ENCODE measurements around the gene GUCA1C.

The GUCA1C gene

GRCh38 chr3:108947855-108948254 is 5.8 kb downstream of the GUCA1C start:
- Histone ChIP-seq H3K4me1 (no peaks in the 10 kb centered on the region), H3K4me3 (ENCODE audit: low read depth, low read length) (no peak overlapping the region), H3K36me3 (no peaks in the 10 kb centered on the region), H3K27me3 (peaks cover 18% of the 10 kb centered on the region), H3K9me3 (no peaks in the 10 kb centered on the region)
- TF ChIP-seq CTCF (IDR thresholded peaks at IDR 0.05; ENCODE audit: low read depth, low read length): no peak
- DNase-seq: no peak

- Histone ChIP-seq H3K27me3 (peaks cover 16% of the 10 kb centered on the region), H3K9me3 (no peaks in the 10 kb centered on the region), H3K4me1 (no peaks in the 10 kb centered on the region), H3K4me3 (ENCODE audit: low read depth, low read length) (no peak overlapping the region), H3K36me3 (no peaks in the 10 kb centered on the region)
- no peak for DNase-seq
- TF ChIP-seq CTCF (IDR thresholded peaks at IDR 0.05; ENCODE audit: low read depth, low read length): no peak
Measured at GRCh38 chr3:108946292-108947285, 7.1 kb downstream of the GUCA1C start.

GRCh38 chr3:108940568-108941263 is 13.0 kb downstream of the GUCA1C start:
- TF ChIP-seq CTCF (IDR thresholded peaks at IDR 0.05; ENCODE audit: low read depth, low read length): no peak
- no peaks in the 10 kb centered on the region for H3K9me3 ChIP-seq
- no peaks in the 10 kb centered on the region; the same call in 1 of the 2 replicates for H3K4me1 ChIP-seq
- H3K27me3 ChIP-seq: peaks cover 9% of the 10 kb centered on the region
- no peak overlapping the region for H3K4me3 ChIP-seq (ENCODE audit: low read depth, low read length)
- H3K36me3 ChIP-seq: no peaks in the 10 kb centered on the region
- no peak for DNase-seq

- H3K4me1 ChIP-seq: no peaks in the 10 kb centered on the region; the same call in 1 of the 2 replicates
- DNase-seq: no peak
- no peaks in the 10 kb centered on the region for H3K9me3 ChIP-seq
- no peak overlapping the region for H3K4me3 ChIP-seq (ENCODE audit: low read depth, low read length)
- no peak for TF ChIP-seq CTCF (IDR thresholded peaks at IDR 0.05; ENCODE audit: low read depth, low read length)
- no peaks in the 10 kb centered on the region for H3K36me3 ChIP-seq
- peaks cover 6% of the 10 kb centered on the region for H3K27me3 ChIP-seq
Measured at GRCh38 chr3:108940166-108940565, 13.5 kb downstream of the GUCA1C start.

GRCh38 chr3:108936924-108937689 is 16.6 kb downstream of the GUCA1C start:
- Histone ChIP-seq H3K4me1 (no peaks in the 10 kb centered on the region; the same call in 1 of the 2 replicates), H3K4me3 (ENCODE audit: low read depth, low read length) (no peak overlapping the region), H3K36me3 (no peaks in the 10 kb centered on the region), H3K27me3 (no peaks in the 10 kb centered on the region), H3K9me3 (no peaks in the 10 kb centered on the region)
- no peak for TF ChIP-seq CTCF (IDR thresholded peaks at IDR 0.05; ENCODE audit: low read depth, low read length)
- DNase-seq: peak; percentile 35

Data from BE2C (cell line).